ENCODE measurements around the gene IBTK.

DNA sequence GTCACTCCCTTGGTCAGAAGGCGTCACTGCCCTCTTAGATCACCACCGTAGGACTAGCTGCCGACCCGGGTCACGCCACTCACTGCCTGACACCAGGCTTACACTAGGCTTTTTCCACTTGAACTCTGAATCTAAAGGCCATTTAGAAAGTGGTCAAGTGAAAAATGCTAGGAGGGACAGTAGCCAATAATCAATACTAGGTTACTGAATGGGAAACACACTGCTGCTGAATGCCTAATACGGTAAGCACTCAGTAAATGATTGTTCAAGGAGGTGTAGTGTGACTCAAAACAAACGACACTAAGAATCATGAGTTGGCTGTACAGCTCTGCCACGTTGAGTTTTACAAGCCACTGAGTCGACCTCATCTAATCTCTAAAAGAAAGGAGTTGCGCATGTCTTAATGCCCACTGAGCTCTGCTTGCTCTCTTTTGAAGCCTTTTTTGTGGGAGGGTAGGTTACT is 760 bp upstream of the IBTK start:
- TF ChIP-seq, protein P1, sequence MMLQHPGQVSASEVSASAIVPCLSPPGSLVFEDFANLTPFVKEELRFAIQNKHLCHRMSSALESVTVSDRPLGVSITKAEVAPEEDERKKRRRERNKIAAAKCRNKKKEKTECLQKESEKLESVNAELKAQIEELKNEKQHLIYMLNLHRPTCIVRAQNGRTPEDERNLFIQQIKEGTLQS (IDR thresholded peaks at IDR 0.05): no peak
- TF ChIP-seq, protein P2, sequence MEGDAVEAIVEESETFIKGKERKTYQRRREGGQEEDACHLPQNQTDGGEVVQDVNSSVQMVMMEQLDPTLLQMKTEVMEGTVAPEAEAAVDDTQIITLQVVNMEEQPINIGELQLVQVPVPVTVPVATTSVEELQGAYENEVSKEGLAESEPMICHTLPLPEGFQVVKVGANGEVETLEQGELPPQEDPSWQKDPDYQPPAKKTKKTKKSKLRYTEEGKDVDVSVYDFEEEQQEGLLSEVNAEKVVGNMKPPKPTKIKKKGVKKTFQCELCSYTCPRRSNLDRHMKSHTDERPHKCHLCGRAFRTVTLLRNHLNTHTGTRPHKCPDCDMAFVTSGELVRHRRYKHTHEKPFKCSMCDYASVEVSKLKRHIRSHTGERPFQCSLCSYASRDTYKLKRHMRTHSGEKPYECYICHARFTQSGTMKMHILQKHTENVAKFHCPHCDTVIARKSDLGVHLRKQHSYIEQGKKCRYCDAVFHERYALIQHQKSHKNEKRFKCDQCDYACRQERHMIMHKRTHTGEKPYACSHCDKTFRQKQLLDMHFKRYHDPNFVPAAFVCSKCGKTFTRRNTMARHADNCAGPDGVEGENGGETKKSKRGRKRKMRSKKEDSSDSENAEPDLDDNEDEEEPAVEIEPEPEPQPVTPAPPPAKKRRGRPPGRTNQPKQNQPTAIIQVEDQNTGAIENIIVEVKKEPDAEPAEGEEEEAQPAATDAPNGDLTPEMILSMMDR (IDR thresholded peaks at IDR 0.05; ENCODE audit: low read depth, low read length, missing input control): peak; percentile 0
- TF ChIP-seq, protein P3, sequence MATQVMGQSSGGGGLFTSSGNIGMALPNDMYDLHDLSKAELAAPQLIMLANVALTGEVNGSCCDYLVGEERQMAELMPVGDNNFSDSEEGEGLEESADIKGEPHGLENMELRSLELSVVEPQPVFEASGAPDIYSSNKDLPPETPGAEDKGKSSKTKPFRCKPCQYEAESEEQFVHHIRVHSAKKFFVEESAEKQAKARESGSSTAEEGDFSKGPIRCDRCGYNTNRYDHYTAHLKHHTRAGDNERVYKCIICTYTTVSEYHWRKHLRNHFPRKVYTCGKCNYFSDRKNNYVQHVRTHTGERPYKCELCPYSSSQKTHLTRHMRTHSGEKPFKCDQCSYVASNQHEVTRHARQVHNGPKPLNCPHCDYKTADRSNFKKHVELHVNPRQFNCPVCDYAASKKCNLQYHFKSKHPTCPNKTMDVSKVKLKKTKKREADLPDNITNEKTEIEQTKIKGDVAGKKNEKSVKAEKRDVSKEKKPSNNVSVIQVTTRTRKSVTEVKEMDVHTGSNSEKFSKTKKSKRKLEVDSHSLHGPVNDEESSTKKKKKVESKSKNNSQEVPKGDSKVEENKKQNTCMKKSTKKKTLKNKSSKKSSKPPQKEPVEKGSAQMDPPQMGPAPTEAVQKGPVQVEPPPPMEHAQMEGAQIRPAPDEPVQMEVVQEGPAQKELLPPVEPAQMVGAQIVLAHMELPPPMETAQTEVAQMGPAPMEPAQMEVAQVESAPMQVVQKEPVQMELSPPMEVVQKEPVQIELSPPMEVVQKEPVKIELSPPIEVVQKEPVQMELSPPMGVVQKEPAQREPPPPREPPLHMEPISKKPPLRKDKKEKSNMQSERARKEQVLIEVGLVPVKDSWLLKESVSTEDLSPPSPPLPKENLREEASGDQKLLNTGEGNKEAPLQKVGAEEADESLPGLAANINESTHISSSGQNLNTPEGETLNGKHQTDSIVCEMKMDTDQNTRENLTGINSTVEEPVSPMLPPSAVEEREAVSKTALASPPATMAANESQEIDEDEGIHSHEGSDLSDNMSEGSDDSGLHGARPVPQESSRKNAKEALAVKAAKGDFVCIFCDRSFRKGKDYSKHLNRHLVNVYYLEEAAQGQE (IDR thresholded peaks at IDR 0.05): no peak
- TF ChIP-seq, protein P4, sequence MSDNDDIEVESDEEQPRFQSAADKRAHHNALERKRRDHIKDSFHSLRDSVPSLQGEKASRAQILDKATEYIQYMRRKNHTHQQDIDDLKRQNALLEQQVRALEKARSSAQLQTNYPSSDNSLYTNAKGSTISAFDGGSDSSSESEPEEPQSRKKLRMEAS (IDR thresholded peaks at IDR 0.05): no peak
- TF ChIP-seq RAD21 (IDR thresholded peaks at IDR 0.05): peak in 1 of 2 donors; percentile 4
- no peak for TF ChIP-seq GABPA (IDR thresholded peaks at IDR 0.05 in 1 of 2, conservative IDR thresholded peaks at IDR 0.05 in 1 of 2)
- no peak for TF ChIP-seq YY1 (IDR thresholded peaks at IDR 0.05)
- no peak for TF ChIP-seq EGR1 (IDR thresholded peaks at IDR 0.05; ENCODE audit: low read depth in 2 of 2)
- peak; percentile 13 for TF ChIP-seq FOXA1 (IDR thresholded peaks at IDR 0.05)

Data from liver (tissue), 3 donors.